Measurements from ENCODE around the gene POU2F3. TPM values are rescaled to one million over a fixed set of nuclear protein-coding genes. Genes with fewer than 3 reads are reported as not detected.

Gene POU2F3
- total and polyA plus RNA-seq, 2 of the 8 experiments (the other 6 are each of a cell fraction or from before 2014, with no cell fraction given), result 1.0 to 2.1 TPM

- no peak for TF ChIP-seq CTBP2 (IDR thresholded peaks at IDR 0.05; ENCODE audit: borderline replicate concordance, insufficient read depth, insufficient read length, low read length)
- TF ChIP-seq KDM1A (IDR thresholded peaks at IDR 0.05; ENCODE audit: borderline replicate concordance, low read length), result no peak
- no peak for TF ChIP-seq JUND (IDR thresholded peaks at IDR 0.05; ENCODE audit: low read length)
- TF ChIP-seq SIX5 (IDR thresholded peaks at IDR 0.05; ENCODE audit: low read depth, low read length), result no peak
These were observed 16.8 kb downstream of the POU2F3 start (continued) for GRCh38 chr11:120256779-120257178.
